Epithelial cell of umbilical artery (primary cell): ENCODE measurements around the gene PRKD3. TPM values are rescaled to one million over a fixed set of nuclear protein-coding genes. Genes with fewer than 3 reads are reported as not detected.

ENCODE experiments used
- total RNA-seq: library from RNA; depleted of rRNA; stranded (reverse); fragments of >200 nt; gene quantifications from 2 replicates; pipeline ENCODE4 v1.2.3, GENCODE V29; 2014

Gene PRKD3
- 60.0 and 75.0 TPM in 2 replicates for total RNA-seq

GRCh38 chr2:37324786-37325624, at the start of gene PRKD3:
Gene PRKD3, minus strand, starts transcription at chr2:37324833. Its CDS starts 8,309 bp downstream, at chr2:37316524.

GRCh38 chr2:37344453-37345361, 20.1 kb upstream of the PRKD3 start, which contains the start of gene QPCT:
Gene QPCT, plus strand, starts transcription at chr2:37344630. Its CDS starts 102 bp downstream, at chr2:37344732.

Other genes with a start within 250 kb of the PRKD3 start
- 27.9 and 28.7 TPM in 2 replicates for gene HEATR5B, start 240.5 kb downstream of the PRKD3 start, total RNA-seq
- 6.5 and 7.1 TPM in 2 replicates for gene GPATCH11, start 240.3 kb downstream of the PRKD3 start, total RNA-seq
- 23.7 and 98.2 TPM in 2 replicates for gene EIF2AK2, start 167.9 kb downstream of the PRKD3 start, total RNA-seq
- not detected in 2 replicates for gene SULT6B1, start 136.2 kb downstream of the PRKD3 start, total RNA-seq
- 13.0 and 17.9 TPM in 2 replicates for gene CEBPZOS, start 128.3 kb downstream of the PRKD3 start, total RNA-seq
- 60.4 and 71.6 TPM in 2 replicates for gene CEBPZ, start 93.2 kb downstream of the PRKD3 start, total RNA-seq
- gene NDUFAF7, start 93.2 kb downstream of the PRKD3 start, total RNA-seq = 11.4 and 20.7 TPM in 2 replicates
- gene QPCT, start 19.8 kb upstream of the PRKD3 start, total RNA-seq = 20.8 and 27.2 TPM in 2 replicates